Hepatocyte (in vitro differentiated cells): Measurements from ENCODE around the gene DOCK8. TPM values are rescaled to one million over a fixed set of nuclear protein-coding genes. Genes with fewer than 3 reads are reported as not detected.

ENCODE experiments used
- DNase-seq: peaks from one replicate; pipeline ENCODE4 v3.0.0-alpha.2; 2016; ENCODE audit warnings: low spot score
- H2AFZ ChIP-seq: fragments of 200-600 bp; sonication (generic); 2 replicates; pipeline ENCODE4 v1.6.0; 2016; ENCODE audit warnings: antibody characterized with exemption, mild to moderate bottlenecking
- H3K27ac ChIP-seq: fragments of 200-600 bp; sonication (generic); 2 replicates; pipeline ENCODE4 v1.5.1; 2016; ENCODE audit warnings: mild to moderate bottlenecking
- H3K27me3 ChIP-seq: fragments of 200-600 bp; sonication (generic); 2 replicates; pipeline ENCODE4 v1.6.1; 2016
- H3K36me3 ChIP-seq: fragments of 200-600 bp; sonication (generic); replicated peaks from 2 replicates; pipeline ENCODE4 v1.5.1; 2016; ENCODE audit warnings: low read depth; ENCODE audit not compliant: insufficient read depth
- H3K4me1 ChIP-seq: fragments of 200-600 bp; sonication (generic); 2 replicates; pipeline ENCODE4 v1.5.1; 2016; ENCODE audit warnings: mild to moderate bottlenecking, moderate library complexity; ENCODE audit not compliant: insufficient read depth
- H3K4me2 ChIP-seq: fragments of 200-600 bp; sonication (generic); 2 replicates; pipeline ENCODE4 v1.6.0; 2016
- H3K4me3 ChIP-seq: fragments of 200-600 bp; sonication (generic); 2 replicates; pipeline ENCODE4 v1.5.1; 2016; ENCODE audit warnings: mild to moderate bottlenecking
- H3K79me2 ChIP-seq: fragments of 200-600 bp; sonication (generic); 2 replicates; pipeline ENCODE4 v1.6.0; 2017; ENCODE audit warnings: mild to moderate bottlenecking
- H3K9me2 ChIP-seq: fragments of 200-600 bp; sonication (generic); replicated peaks from 2 replicates; pipeline ENCODE4 v1.6.0; 2017; ENCODE audit warnings: mild to moderate bottlenecking; ENCODE audit not compliant: insufficient read depth
- H3K9me3 ChIP-seq: fragments of 200-600 bp; sonication (generic); 2 replicates; pipeline ENCODE4 v1.5.1; 2016; ENCODE audit warnings: low read depth, mild to moderate bottlenecking
- H4K20me1 ChIP-seq: fragments of 200-600 bp; sonication (generic); 2 replicates; pipeline ENCODE4 v1.6.0; 2016; ENCODE audit warnings: mild to moderate bottlenecking; ENCODE audit not compliant: insufficient read depth, poor library complexity, severe bottlenecking
- EZH2 ChIP-seq: fragments of 200-600 bp; sonication (generic); IDR thresholded peaks from 2 replicates; pipeline ENCODE4 v1.6.1; 2016; ENCODE audit warnings: antibody characterized with exemption, mild to moderate bottlenecking, borderline replicate concordance
- EZH2phosphoT487 ChIP-seq: fragments of 200-600 bp; sonication (generic); IDR thresholded peaks from one replicate; pipeline ENCODE4 v1.6.1; 2018; ENCODE audit warnings: antibody characterized with exemption, mild to moderate bottlenecking, low read depth, moderate library complexity; ENCODE audit not compliant: unreplicated experiment, severe bottlenecking
- WGBS: methylation state at CpG from one replicate; pipeline ENCODE4 v1.1.6; 2016; ENCODE audit warnings: low lambda C conversion rate; ENCODE audit errors: missing lambda C conversion rate; 5-methylcytosine and 5-hydroxymethylcytosine counted together
- polyA plus RNA-seq: library from polyadenylated mRNA; unstranded; fragments of >200 nt; fragmentation: Nextera tagmentation; extraction: Ambion mirVana; gene quantifications from 2 replicates; pipeline ENCODE4 v1.2.1, GENCODE V29; 2016
- total RNA-seq: library from RNA; depleted of rRNA; stranded (reverse); fragments of >200 nt; gene quantifications from 2 replicates; pipeline ENCODE4 v1.2.3, GENCODE V29; 2014
- TF ChIP-seq, protein P1 (sequence below): fragments of 200-600 bp; sonication (generic); IDR thresholded peaks from 2 replicates; pipeline ENCODE4 v1.5.1; 2016; ENCODE audit warnings: antibody characterized with exemption, mild to moderate bottlenecking; ENCODE audit not compliant: poor library complexity

Gene DOCK8
- total and polyA plus RNA-seq, 2 experiments from 2014 or later = 6.5 to 6.6 TPM

DNA sequence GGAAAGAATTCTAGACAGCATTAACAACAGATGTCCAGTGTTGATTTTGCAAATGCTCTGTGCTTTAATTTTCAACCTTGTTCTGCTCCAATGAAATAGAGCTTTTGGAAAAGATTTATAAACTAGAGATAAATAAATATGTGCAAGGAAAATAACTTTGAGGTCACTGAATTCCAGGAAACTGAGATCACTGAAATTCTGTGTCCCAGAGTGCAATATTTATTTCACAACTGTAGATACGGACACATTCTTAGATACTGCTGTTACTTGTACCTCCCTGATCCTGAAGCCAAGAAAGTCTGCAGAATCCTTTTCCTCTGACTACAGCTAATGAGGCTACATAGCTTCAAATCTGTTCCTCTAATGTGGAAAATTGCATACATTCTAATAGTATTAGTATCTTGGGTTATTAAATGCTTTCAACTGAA lies 222.9 kb downstream of the DOCK8 start:
- H3K36me3 ChIP-seq = no peaks in the 10 kb centered on the region
- no peak overlapping the region for H3K4me3 ChIP-seq
- no peak overlapping the region for H2AFZ ChIP-seq
- WGBS = 42% methylated on average over 1 of the region's 1 CpG
- peak; percentile 46 for DNase-seq
- no peaks in the 10 kb centered on the region for H3K9me3 ChIP-seq
- H3K4me1 ChIP-seq = peaks cover 10% of the 10 kb centered on the region
- no peaks in the 10 kb centered on the region for H4K20me1 ChIP-seq
- H3K27me3 ChIP-seq = no peaks in the 10 kb centered on the region
- H3K79me2 ChIP-seq = no peaks in the 10 kb centered on the region
- peak overlapping the region; percentile 30 for H3K4me2 ChIP-seq
- no peak for TF ChIP-seq EZH2
- TF ChIP-seq, protein P1, sequence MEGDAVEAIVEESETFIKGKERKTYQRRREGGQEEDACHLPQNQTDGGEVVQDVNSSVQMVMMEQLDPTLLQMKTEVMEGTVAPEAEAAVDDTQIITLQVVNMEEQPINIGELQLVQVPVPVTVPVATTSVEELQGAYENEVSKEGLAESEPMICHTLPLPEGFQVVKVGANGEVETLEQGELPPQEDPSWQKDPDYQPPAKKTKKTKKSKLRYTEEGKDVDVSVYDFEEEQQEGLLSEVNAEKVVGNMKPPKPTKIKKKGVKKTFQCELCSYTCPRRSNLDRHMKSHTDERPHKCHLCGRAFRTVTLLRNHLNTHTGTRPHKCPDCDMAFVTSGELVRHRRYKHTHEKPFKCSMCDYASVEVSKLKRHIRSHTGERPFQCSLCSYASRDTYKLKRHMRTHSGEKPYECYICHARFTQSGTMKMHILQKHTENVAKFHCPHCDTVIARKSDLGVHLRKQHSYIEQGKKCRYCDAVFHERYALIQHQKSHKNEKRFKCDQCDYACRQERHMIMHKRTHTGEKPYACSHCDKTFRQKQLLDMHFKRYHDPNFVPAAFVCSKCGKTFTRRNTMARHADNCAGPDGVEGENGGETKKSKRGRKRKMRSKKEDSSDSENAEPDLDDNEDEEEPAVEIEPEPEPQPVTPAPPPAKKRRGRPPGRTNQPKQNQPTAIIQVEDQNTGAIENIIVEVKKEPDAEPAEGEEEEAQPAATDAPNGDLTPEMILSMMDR = no peak
- no peak for TF ChIP-seq EZH2phosphoT487
- peak overlapping the region; percentile 86 for H3K27ac ChIP-seq
- H3K9me2 ChIP-seq = no peaks in the 10 kb centered on the region

DNA sequence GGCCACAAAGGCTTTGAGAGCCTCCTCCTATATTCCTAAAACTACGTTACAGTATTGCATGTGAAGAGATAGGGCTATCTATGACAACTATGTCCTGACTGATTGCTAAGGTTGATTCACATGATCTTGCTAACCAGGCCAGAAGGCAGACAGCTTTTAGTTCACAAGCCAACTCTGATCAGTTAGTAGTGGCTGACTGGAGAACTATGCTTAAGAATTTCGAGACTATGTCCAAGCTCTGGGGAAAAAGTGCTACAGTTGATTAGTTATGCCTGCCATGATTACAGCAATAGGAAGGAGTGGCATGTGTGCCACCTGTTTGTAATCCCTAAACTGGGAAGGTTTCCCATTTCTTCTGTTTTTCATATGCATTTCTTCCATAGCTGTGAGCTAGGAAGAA lies 223.4 kb downstream of the DOCK8 start:
- Histone ChIP-seq H3K79me2 (no peaks in the 10 kb centered on the region), H3K9me2 (no peaks in the 10 kb centered on the region), H3K9me3 (no peaks in the 10 kb centered on the region), H4K20me1 (no peaks in the 10 kb centered on the region), H3K36me3 (no peaks in the 10 kb centered on the region), H3K4me3 (no peak overlapping the region), H3K4me2 (peak overlapping the region; percentile 30), H2AFZ (no peak overlapping the region), H3K4me1 (peaks cover 10% of the 10 kb centered on the region), H3K27me3 (no peaks in the 10 kb centered on the region), H3K27ac (peak overlapping the region; percentile 86)
- no peak for DNase-seq
- TF ChIP-seq, protein P1 = no peak
- no peak for TF ChIP-seq EZH2
- TF ChIP-seq EZH2phosphoT487 = no peak
- 36% methylated on average over 2 of the region's 2 CpGs for WGBS

DNA sequence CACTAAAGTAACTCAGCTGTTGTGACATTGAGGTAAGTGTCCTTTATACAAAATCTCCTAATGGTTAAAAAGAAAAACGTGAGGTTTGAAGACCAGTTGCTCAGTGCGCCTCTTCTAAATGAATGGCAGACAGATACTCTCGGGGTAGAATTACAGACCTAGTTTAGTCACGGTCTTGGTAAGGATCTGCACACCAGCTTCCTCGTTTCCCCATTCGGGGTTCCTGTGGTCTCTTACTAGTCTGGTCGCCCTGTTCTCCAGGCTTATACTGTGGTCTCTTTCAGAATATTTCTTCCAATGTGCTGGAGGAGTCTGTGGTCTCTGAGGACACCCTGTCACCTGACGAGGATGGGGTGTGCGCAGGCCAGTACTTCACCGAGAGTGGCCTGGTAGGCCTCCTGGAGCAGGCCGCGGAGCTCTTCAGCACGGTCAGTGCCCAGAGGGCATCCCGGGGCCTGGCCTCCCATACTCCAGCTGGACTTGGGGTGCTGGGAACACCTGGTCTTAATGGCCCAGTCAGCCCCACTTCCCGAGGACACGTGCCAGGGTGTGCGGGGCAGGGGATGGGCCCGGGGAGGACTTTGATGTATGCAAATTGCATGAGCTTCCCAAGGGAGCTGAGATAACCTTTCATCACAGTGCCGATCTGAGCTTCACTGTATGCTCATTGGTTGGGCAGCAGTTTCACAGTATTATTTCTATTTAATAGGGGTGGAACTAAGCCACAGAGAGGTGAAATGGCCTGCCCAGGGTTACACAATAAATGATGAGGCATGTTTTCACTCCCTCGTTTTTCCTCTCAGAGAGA lies 224.5 kb downstream of the DOCK8 start:
- TF ChIP-seq, protein P1 = no peak
- peak overlapping the region; percentile 86 for H3K27ac ChIP-seq
- no peak overlapping the region for H3K4me2 ChIP-seq
- H2AFZ ChIP-seq = no peak overlapping the region
- no peak for DNase-seq
- no peaks in the 10 kb centered on the region for H4K20me1 ChIP-seq
- H3K9me3 ChIP-seq = no peaks in the 10 kb centered on the region
- H3K36me3 ChIP-seq = no peaks in the 10 kb centered on the region
- no peaks in the 10 kb centered on the region for H3K9me2 ChIP-seq
- H3K27me3 ChIP-seq = no peaks in the 10 kb centered on the region
- no peaks in the 10 kb centered on the region for H3K79me2 ChIP-seq
- H3K4me3 ChIP-seq = no peak overlapping the region
- peaks cover 10% of the 10 kb centered on the region for H3K4me1 ChIP-seq
- WGBS = 83% methylated on average over 20 of the region's 20 CpGs
